Mucosa of descending colon (tissue), 3 donors: ENCODE measurements around the gene ETDA. TPM values are rescaled to one million over a fixed set of nuclear protein-coding genes. Genes with fewer than 3 reads are reported as not detected.
A peak's percentile ranks its signal among the peaks of the same experiment; 100 is the strongest.
"Not testable (repeated sequence)": the region's sequence is repeated elsewhere in the genome, so short reads cannot be mapped to it uniquely, and the experiment has no call there.

Experiments used
- ATAC-seq: fragments of 200-7000 bp; cut with Tn5 transposase; one replicate; pipeline ENCODE4 v1.9.1; 2020; ENCODE audit warnings: mild to moderate bottlenecking, moderate library complexity
- DNase-seq, 3 donors: peaks; one replicate each; pipeline ENCODE4 v3.0.0-alpha.2; 2020
- H3K36me3 ChIP-seq: fragments of 200-600 bp; one replicate; pipeline ENCODE4 v1.8.0; 2021; ENCODE audit warnings: low read depth, mild to moderate bottlenecking
- H3K4me1 ChIP-seq: fragments of 200-600 bp; one replicate; pipeline ENCODE4 v1.8.0; 2021; ENCODE audit warnings: low read depth, mild to moderate bottlenecking
- H3K4me3 ChIP-seq: fragments of 200-600 bp; one replicate; pipeline ENCODE4 v1.8.0; 2021; ENCODE audit warnings: mild to moderate bottlenecking
- H3K9me3 ChIP-seq: fragments of 200-600 bp; one replicate; pipeline ENCODE4 v1.8.0; 2021; ENCODE audit warnings: mild to moderate bottlenecking
- CTCF ChIP-seq: fragments of 200-600 bp; IDR thresholded peaks from one replicate; pipeline ENCODE4 v1.8.0; 2022; ENCODE audit warnings: antibody characterized with exemption, mild to moderate bottlenecking
- intact Hi-C, 2 donors: fragments of 100-400 bp; cut with DNase I in 1 of 2; cut with micrococcal nuclease in 1 of 2; formaldehyde crosslinking; loops; one replicate each; pipeline versions ENCODE4 v1.11.0 to v1.11.1; 2022; cut with DNase I, micrococcal nuclease
- long read RNA-seq, 2 donors: library from polyadenylated mRNA; unstranded; transcript quantifications; one replicate each; pipeline ENCODE4 v2.0.0, GENCODE V29; 2019 to 2021
- total RNA-seq, 3 donors: library from RNA; stranded (reverse); fragmentation: NEBNext Ultra II Directional in 2 of 3; extraction: Animal tissue kit (Norgen Biotek cat#: 25700) in 2 of 3; gene quantifications; one replicate each; pipeline versions ENCODE4 v1.2.1 to v1.2.4, GENCODE V29; 2021 to 2023
- donor health status: DM: no; HTN: no; CAD: no; lungs with moderate emphysema.
- donor health status: DM: no; HTN: no; CAD: no.
- donor health status: DM: no; HTN: yes; CAD: no.

Gene ETDA
- not detected for total RNA-seq
- long read RNA-seq, donor 1, result 0 reads
- long read RNA-seq, donor 2, result 0 reads

GRCh38 chrX:135252011-135252518, at the start of gene ETDA:
Gene ETDA (plus strand): TSS chrX:135252061. CDS start chrX:135253277, 1,216 bp downstream.
- DNase-seq, ATAC-seq, H3K4me3 ChIP-seq, H3K9me3 ChIP-seq, H3K4me1 ChIP-seq, H3K36me3 ChIP-seq, intact Hi-C loops: not testable (repeated sequence)

GRCh38 chrX:135206427-135206826, 45.4 kb upstream of the ETDA start:
- ATAC-seq, H3K36me3 ChIP-seq, H3K9me3 ChIP-seq, H3K4me3 ChIP-seq, H3K4me1 ChIP-seq, intact Hi-C loops: not testable (repeated sequence)
- DNase-seq, result peak in 2 of 3 donors; percentile 26 to 37

GRCh38 chrX:135213200-135213844, 38.5 kb upstream of the ETDA start:
- H3K36me3 ChIP-seq, result no peaks in the 10 kb centered on the region
- H3K4me1 ChIP-seq, result no peaks in the 10 kb centered on the region
- no peak for TF ChIP-seq CTCF
- ATAC-seq (no peak), DNase-seq (no peak)
- no peaks in the 10 kb centered on the region for H3K9me3 ChIP-seq
- intact Hi-C loops, result no loop called here
- no peak overlapping the region for H3K4me3 ChIP-seq

GRCh38 chrX:135245989-135246388, 5.9 kb upstream of the ETDA start:
- ATAC-seq, DNase-seq, H3K4me3 ChIP-seq, intact Hi-C loops, H3K36me3 ChIP-seq, H3K9me3 ChIP-seq, H3K4me1 ChIP-seq: not testable (repeated sequence)

- H3K4me3 ChIP-seq, H3K9me3 ChIP-seq, intact Hi-C loops, H3K36me3 ChIP-seq, H3K4me1 ChIP-seq, DNase-seq, ATAC-seq: not testable (repeated sequence)
Measured at GRCh38 chrX:135256087-135256684, 4.3 kb downstream of the ETDA start.

GRCh38 chrX:135256923-135257322, 5.1 kb downstream of the ETDA start:
- DNase-seq (peak in 1 of 3 donors; percentile 16), ATAC-seq (no peak)
- TF ChIP-seq CTCF, result no peak
- Histone ChIP-seq H3K9me3 (no peaks in the 10 kb centered on the region), H3K4me3 (no peak overlapping the region), H3K36me3 (no peaks in the 10 kb centered on the region), H3K4me1 (no peaks in the 10 kb centered on the region)
- intact Hi-C loops, result no loop called here

- Histone ChIP-seq H3K9me3 (no peaks in the 10 kb centered on the region), H3K4me3 (no peak overlapping the region), H3K4me1 (no peaks in the 10 kb centered on the region), H3K36me3 (no peaks in the 10 kb centered on the region)
- ATAC-seq, result no peak
- peak in 1 of 3 donors; percentile 15 for DNase-seq
- no peak for TF ChIP-seq CTCF
- intact Hi-C loops, result no loop called here
Measured at GRCh38 chrX:135257469-135257868, 5.6 kb downstream of the ETDA start.

- DNase-seq, H3K4me1 ChIP-seq, H3K4me3 ChIP-seq, H3K36me3 ChIP-seq, intact Hi-C loops, ATAC-seq, H3K9me3 ChIP-seq: not testable (repeated sequence)
Measured at GRCh38 chrX:135260976-135261375, 9.1 kb downstream of the ETDA start.

- intact Hi-C loops, DNase-seq, ATAC-seq: not testable (repeated sequence)
Measured at GRCh38 chrX:135263376-135263775, 11.5 kb downstream of the ETDA start.

More at GRCh38 chrX:135263376-135263775, 11.5 kb downstream of the ETDA start:
- not testable (repeated sequence) for H3K9me3 ChIP-seq, H3K36me3 ChIP-seq, H3K4me1 ChIP-seq, H3K4me3 ChIP-seq
